Hindlimb muscle (tissue), 1 donor: ENCODE data around the gene SERPIND1. TPM values are rescaled to one million over a fixed set of nuclear protein-coding genes. Genes with fewer than 3 reads are reported as not detected.
"Not testable (repeated sequence)": the region's sequence is repeated elsewhere in the genome, so short reads cannot be mapped to it uniquely, and the experiment has no call there.

ENCODE experiments used
- DNase-seq: peaks from one replicate; pipeline ENCODE4 v3.0.0-alpha.2; 2013
- polyA plus RNA-seq: library from polyadenylated mRNA; unstranded; fragments of 120-200 nt; gene quantifications from one replicate; pipeline ENCODE4 v1.2.1, GENCODE V29; 2013; ENCODE audit not compliant: insufficient read length

SERPIND1 gene
- 0.08 TPM for polyA plus RNA-seq

- no peak for DNase-seq
These were observed at the start of gene SERPIND1 for GRCh38 chr22:20773793-20774212. Gene SERPIND1, plus strand, starts transcription at chr22:20774113. Its CDS starts 5,200 bp downstream, at chr22:20779313.

- DNase-seq, result no peak
These were observed 49.0 kb upstream of the SERPIND1 start for GRCh38 chr22:20724676-20725454.

GRCh38 chr22:20725987-20726558, 47.8 kb upstream of the SERPIND1 start:
- DNase-seq, result no peak

- DNase-seq, result no peak
These were observed 46.5 kb upstream of the SERPIND1 start for GRCh38 chr22:20727118-20728015.

GRCh38 chr22:20728523-20729190, 45.3 kb upstream of the SERPIND1 start:
- DNase-seq, result no peak

- DNase-seq, result no peak
These were observed 44.7 kb upstream of the SERPIND1 start for GRCh38 chr22:20729194-20729593.

- DNase-seq, result not testable (repeated sequence)
These were observed 41.5 kb upstream of the SERPIND1 start for GRCh38 chr22:20732431-20732830.

- not testable (repeated sequence) for DNase-seq
These were observed 38.4 kb upstream of the SERPIND1 start for GRCh38 chr22:20735356-20736162.

GRCh38 chr22:20736891-20737290, 37.0 kb upstream of the SERPIND1 start:
- not testable (repeated sequence) for DNase-seq

- DNase-seq, result no peak
These were observed 35.4 kb upstream of the SERPIND1 start for GRCh38 chr22:20738394-20739089.

GRCh38 chr22:20740222-20740951, 33.5 kb upstream of the SERPIND1 start:
- DNase-seq, result no peak

GRCh38 chr22:20741008-20741633, 32.8 kb upstream of the SERPIND1 start:
- no peak for DNase-seq

- no peak for DNase-seq
These were observed 32.0 kb upstream of the SERPIND1 start for GRCh38 chr22:20741634-20742581.

- no peak for DNase-seq
These were observed 31.1 kb upstream of the SERPIND1 start for GRCh38 chr22:20742764-20743163.

GRCh38 chr22:20744456-20744855, 29.5 kb upstream of the SERPIND1 start:
- DNase-seq, result no peak

- no peak for DNase-seq
These were observed 28.8 kb upstream of the SERPIND1 start for GRCh38 chr22:20745119-20745518.

- no peak for DNase-seq
These were observed 27.3 kb upstream of the SERPIND1 start for GRCh38 chr22:20746431-20747189.

- no peak for DNase-seq
These were observed 26.7 kb upstream of the SERPIND1 start for GRCh38 chr22:20747223-20747622.
